ENCODE results near the gene DDX41.
A peak's percentile ranks its signal among the peaks of the same experiment; 100 is the strongest.

DDX41 gene

GRCh38 chr5:177494346-177495195, 22.2 kb downstream of the DDX41 start:
- Histone ChIP-seq H3K27me3 (replicated peaks; ENCODE audit: control insufficient read depth, insufficient read depth, low read length) (no peaks in the 10 kb centered on the region), H3K36me3 (ENCODE audit: control insufficient read depth, insufficient read depth, low read length, severe bottlenecking) (peaks cover 27% of the 10 kb centered on the region), H3K9me3 (ENCODE audit: control insufficient read depth, low read length) (no peaks in the 10 kb centered on the region), H3K9ac (ENCODE audit: low read length) (peak overlapping the region; percentile 98), H3K4me3 (ENCODE audit: low read length) (peak overlapping the region; percentile 59), H3K4me1 (ENCODE audit: control insufficient read depth, insufficient read depth, low read length) (peaks cover 43% of the 10 kb centered on the region)
- DNase-seq (ENCODE audit: low read depth) = peak; percentile 88

- peak overlapping the region; percentile 71 for H3K9ac ChIP-seq (ENCODE audit: low read length)
- DNase-seq (ENCODE audit: low read depth) = no peak
- H3K4me1 ChIP-seq (ENCODE audit: control insufficient read depth, insufficient read depth, low read length) = peaks cover 43% of the 10 kb centered on the region
- peak overlapping the region; percentile 50 for H3K4me3 ChIP-seq (ENCODE audit: low read length)
- H3K27me3 ChIP-seq (replicated peaks; ENCODE audit: control insufficient read depth, insufficient read depth, low read length) = no peaks in the 10 kb centered on the region
- H3K36me3 ChIP-seq (ENCODE audit: control insufficient read depth, insufficient read depth, low read length, severe bottlenecking) = peaks cover 33% of the 10 kb centered on the region
- H3K9me3 ChIP-seq (ENCODE audit: control insufficient read depth, low read length) = no peaks in the 10 kb centered on the region
These were observed 22.9 kb downstream of the DDX41 start for GRCh38 chr5:177493795-177494345.

GRCh38 chr5:177492841-177493240, 23.9 kb downstream of the DDX41 start:
- DNase-seq (ENCODE audit: low read depth) = no peak
- no peaks in the 10 kb centered on the region for H3K27me3 ChIP-seq (replicated peaks; ENCODE audit: control insufficient read depth, insufficient read depth, low read length)
- H3K9me3 ChIP-seq (ENCODE audit: control insufficient read depth, low read length) = no peaks in the 10 kb centered on the region
- H3K36me3 ChIP-seq (ENCODE audit: control insufficient read depth, insufficient read depth, low read length, severe bottlenecking) = peaks cover 43% of the 10 kb centered on the region
- H3K4me3 ChIP-seq (ENCODE audit: low read length) = no peak overlapping the region
- peaks cover 38% of the 10 kb centered on the region for H3K4me1 ChIP-seq (ENCODE audit: control insufficient read depth, insufficient read depth, low read length)
- peak overlapping the region; percentile 71 for H3K9ac ChIP-seq (ENCODE audit: low read length)

GRCh38 chr5:177491983-177492746, 24.6 kb downstream of the DDX41 start:
- H3K4me1 ChIP-seq (ENCODE audit: control insufficient read depth, insufficient read depth, low read length) = peaks cover 37% of the 10 kb centered on the region
- no peak for DNase-seq (ENCODE audit: low read depth)
- H3K9ac ChIP-seq (ENCODE audit: low read length) = peak overlapping the region; percentile 71
- no peak overlapping the region for H3K4me3 ChIP-seq (ENCODE audit: low read length)
- H3K36me3 ChIP-seq (ENCODE audit: control insufficient read depth, insufficient read depth, low read length, severe bottlenecking) = peaks cover 50% of the 10 kb centered on the region
- no peaks in the 10 kb centered on the region for H3K9me3 ChIP-seq (ENCODE audit: control insufficient read depth, low read length)
- H3K27me3 ChIP-seq (replicated peaks; ENCODE audit: control insufficient read depth, insufficient read depth, low read length) = no peaks in the 10 kb centered on the region

- Histone ChIP-seq H3K4me3 (ENCODE audit: low read length) (no peak overlapping the region), H3K36me3 (ENCODE audit: control insufficient read depth, insufficient read depth, low read length, severe bottlenecking) (peaks cover 53% of the 10 kb centered on the region), H3K27me3 (replicated peaks; ENCODE audit: control insufficient read depth, insufficient read depth, low read length) (no peaks in the 10 kb centered on the region), H3K9ac (ENCODE audit: low read length) (no peak overlapping the region), H3K4me1 (ENCODE audit: control insufficient read depth, insufficient read depth, low read length) (peaks cover 36% of the 10 kb centered on the region), H3K9me3 (ENCODE audit: control insufficient read depth, low read length) (no peaks in the 10 kb centered on the region)
- peak; percentile 76 for DNase-seq (ENCODE audit: low read depth)
These were observed 25.3 kb downstream of the DDX41 start for GRCh38 chr5:177491429-177491945.

GRCh38 chr5:177490992-177491391, 25.8 kb downstream of the DDX41 start:
- H3K4me3 ChIP-seq (ENCODE audit: low read length) = no peak overlapping the region
- H3K4me1 ChIP-seq (ENCODE audit: control insufficient read depth, insufficient read depth, low read length) = peaks cover 31% of the 10 kb centered on the region
- H3K27me3 ChIP-seq (replicated peaks; ENCODE audit: control insufficient read depth, insufficient read depth, low read length) = no peaks in the 10 kb centered on the region
- no peaks in the 10 kb centered on the region for H3K9me3 ChIP-seq (ENCODE audit: control insufficient read depth, low read length)
- no peak for DNase-seq (ENCODE audit: low read depth)
- H3K9ac ChIP-seq (ENCODE audit: low read length) = peak overlapping the region; percentile 38
- peaks cover 58% of the 10 kb centered on the region for H3K36me3 ChIP-seq (ENCODE audit: control insufficient read depth, insufficient read depth, low read length, severe bottlenecking)

GRCh38 chr5:177490311-177490991, 26.3 kb downstream of the DDX41 start:
- H3K4me1 ChIP-seq (ENCODE audit: control insufficient read depth, insufficient read depth, low read length) = peaks cover 25% of the 10 kb centered on the region
- peaks cover 59% of the 10 kb centered on the region for H3K36me3 ChIP-seq (ENCODE audit: control insufficient read depth, insufficient read depth, low read length, severe bottlenecking)
- H3K4me3 ChIP-seq (ENCODE audit: low read length) = no peak overlapping the region
- peak overlapping the region; percentile 38 for H3K9ac ChIP-seq (ENCODE audit: low read length)
- no peaks in the 10 kb centered on the region for H3K27me3 ChIP-seq (replicated peaks; ENCODE audit: control insufficient read depth, insufficient read depth, low read length)
- no peak for DNase-seq (ENCODE audit: low read depth)
- H3K9me3 ChIP-seq (ENCODE audit: control insufficient read depth, low read length) = no peaks in the 10 kb centered on the region

GRCh38 chr5:177489119-177489716, 27.5 kb downstream of the DDX41 start:
- Histone ChIP-seq H3K9ac (ENCODE audit: low read length) (no peak overlapping the region), H3K27me3 (replicated peaks; ENCODE audit: control insufficient read depth, insufficient read depth, low read length) (no peaks in the 10 kb centered on the region), H3K9me3 (ENCODE audit: control insufficient read depth, low read length) (no peaks in the 10 kb centered on the region), H3K4me3 (ENCODE audit: low read length) (no peak overlapping the region), H3K36me3 (ENCODE audit: control insufficient read depth, insufficient read depth, low read length, severe bottlenecking) (peaks cover 59% of the 10 kb centered on the region), H3K4me1 (ENCODE audit: control insufficient read depth, insufficient read depth, low read length) (peaks cover 14% of the 10 kb centered on the region)
- no peak for DNase-seq (ENCODE audit: low read depth)

- no peak for DNase-seq (ENCODE audit: low read depth)
- Histone ChIP-seq H3K4me3 (ENCODE audit: low read length) (no peak overlapping the region), H3K36me3 (ENCODE audit: control insufficient read depth, insufficient read depth, low read length, severe bottlenecking) (peaks cover 63% of the 10 kb centered on the region), H3K9me3 (ENCODE audit: control insufficient read depth, low read length) (no peaks in the 10 kb centered on the region), H3K27me3 (replicated peaks; ENCODE audit: control insufficient read depth, insufficient read depth, low read length) (no peaks in the 10 kb centered on the region), H3K4me1 (ENCODE audit: control insufficient read depth, insufficient read depth, low read length) (peaks cover 2% of the 10 kb centered on the region), H3K9ac (ENCODE audit: low read length) (no peak overlapping the region)
These were observed 28.8 kb downstream of the DDX41 start for GRCh38 chr5:177487975-177488374.

- Histone ChIP-seq H3K36me3 (ENCODE audit: control insufficient read depth, insufficient read depth, low read length, severe bottlenecking) (peaks cover 57% of the 10 kb centered on the region), H3K9me3 (ENCODE audit: control insufficient read depth, low read length) (no peaks in the 10 kb centered on the region), H3K27me3 (replicated peaks; ENCODE audit: control insufficient read depth, insufficient read depth, low read length) (no peaks in the 10 kb centered on the region), H3K4me3 (ENCODE audit: low read length) (no peak overlapping the region), H3K9ac (ENCODE audit: low read length) (no peak overlapping the region), H3K4me1 (ENCODE audit: control insufficient read depth, insufficient read depth, low read length) (peaks cover 3% of the 10 kb centered on the region)
- DNase-seq (ENCODE audit: low read depth) = no peak
These were observed 29.6 kb downstream of the DDX41 start for GRCh38 chr5:177487144-177487543.
